NCI-H524 (cell line): Measurements from ENCODE around the gene DHRS13.
A peak's percentile ranks its signal among the peaks of the same experiment; 100 is the strongest.

Experiments used
- DNase-seq, 2 experiments: peaks; one replicate each; lab custom pipeline; 2025; lab: John Stamatoyannopoulos, UW

The DHRS13 gene

GRCh38 chr17:28902819-28903545, at the start of gene DHRS13:
Gene DHRS13 (minus strand): TSS chr17:28903079. CDS start chr17:28902944, 135 bp downstream.
- peak; percentile 98 to 99 for DNase-seq

DNA sequence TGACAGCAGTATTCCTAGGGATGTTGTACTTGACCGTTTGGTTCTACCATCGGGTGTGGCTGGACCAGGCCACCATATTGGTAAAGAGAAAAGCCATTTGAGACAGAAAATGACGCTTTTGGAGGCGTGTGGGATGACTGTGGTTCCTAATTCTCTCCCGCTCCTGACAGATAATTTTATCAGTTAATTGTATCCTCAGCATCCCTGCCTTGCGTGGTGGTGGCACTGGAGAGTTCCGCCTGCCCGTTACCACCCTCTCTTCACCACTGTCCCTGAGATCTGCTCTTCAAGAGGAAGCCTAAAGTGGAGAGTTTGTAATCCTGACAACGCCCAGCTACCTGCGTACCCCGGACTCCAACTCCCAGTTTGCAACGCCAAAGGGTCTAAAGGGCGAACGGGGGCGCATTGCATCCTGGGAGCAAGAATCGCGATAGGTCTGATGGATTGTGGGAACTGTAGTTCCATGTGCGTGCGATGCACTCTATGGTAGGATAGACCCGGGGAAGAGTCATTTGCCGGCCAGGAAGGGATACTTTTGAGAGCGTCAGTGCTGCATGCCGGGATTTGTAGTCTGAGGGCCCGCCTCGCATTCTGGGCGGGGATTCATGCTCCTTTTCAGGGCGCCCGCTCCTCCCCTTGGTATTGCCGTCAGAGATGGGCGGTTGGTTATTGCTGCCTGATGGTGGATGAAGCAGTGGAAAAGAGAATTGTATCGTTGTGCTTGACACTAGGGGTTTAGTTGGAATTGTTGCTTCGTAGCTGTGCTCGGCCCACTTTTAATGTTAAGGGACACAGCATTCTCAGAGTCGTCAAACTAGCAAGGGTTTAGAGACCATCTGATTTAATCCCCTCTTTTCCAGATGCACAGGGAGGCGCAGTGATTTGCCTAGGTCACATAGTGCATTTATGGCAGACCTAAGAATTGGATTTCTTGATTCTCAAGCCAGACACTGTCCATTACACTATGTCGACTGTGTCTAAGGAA, 49.4 kb upstream of the DHRS13 start:
- DNase-seq, result peak; percentile 100

DNA sequence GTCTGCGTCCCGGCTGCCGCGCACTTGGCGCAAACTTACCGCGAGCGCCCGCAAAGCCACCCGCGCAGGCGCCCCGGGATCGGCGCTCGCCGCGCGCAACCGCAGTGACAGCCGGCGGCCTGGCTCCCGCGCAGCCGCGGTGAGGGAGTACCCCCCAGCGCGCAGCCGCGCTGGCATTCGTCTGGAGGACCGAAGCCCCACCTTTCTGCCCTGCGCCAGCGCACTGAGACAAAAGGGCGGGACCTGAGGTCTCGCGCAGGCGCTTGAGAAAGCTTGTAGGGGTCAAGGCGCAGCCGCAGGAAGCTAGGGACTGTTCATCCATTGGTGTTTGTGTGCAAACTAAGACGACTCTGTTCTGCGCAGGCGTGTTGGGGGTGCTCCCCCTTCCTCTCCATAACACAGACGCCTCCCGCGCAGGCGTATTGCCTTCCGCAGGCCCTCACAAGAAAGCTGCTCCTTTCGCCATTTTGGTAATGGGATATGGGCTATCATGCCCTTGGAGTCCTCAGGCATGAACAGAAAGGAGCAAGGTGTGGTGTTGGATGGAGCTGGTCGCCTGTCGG, 48.6 kb upstream of the DHRS13 start, which contains the start of gene PHF12:
Gene PHF12, minus strand, starts transcription at position 91 of the 563 bp plus-strand sequence. CDS start 558 bp downstream, outside the sequence.
- peak; percentile 100 for DNase-seq

GRCh38 chr17:28950752-28951427, 48.0 kb upstream of the DHRS13 start:
- peak; percentile 67 to 75 for DNase-seq

- peak; percentile 74 to 81 for DNase-seq
These were observed 47.3 kb upstream of the DHRS13 start for GRCh38 chr17:28950017-28950751.

- peak; percentile 54 to 63 for DNase-seq
These were observed 46.5 kb upstream of the DHRS13 start for GRCh38 chr17:28949185-28950016.

DNA sequence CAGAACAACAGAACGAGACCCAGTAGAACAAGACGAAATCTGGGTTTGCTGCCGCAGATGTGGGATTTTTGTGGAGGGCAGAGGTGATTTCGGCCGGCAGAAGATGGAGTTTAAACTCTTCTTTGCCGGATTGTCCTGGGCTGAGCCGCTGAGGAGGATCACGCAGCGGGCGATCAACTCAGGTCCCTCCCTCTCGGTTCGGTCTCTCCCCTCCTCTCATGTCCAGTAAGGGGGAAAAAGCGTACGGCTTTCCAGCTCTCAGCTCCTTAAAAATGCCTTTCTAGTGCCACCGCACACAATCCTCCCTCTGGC, 46.0 kb upstream of the DHRS13 start:
- no peak for DNase-seq

GRCh38 chr17:28948342-28948741, 45.5 kb upstream of the DHRS13 start:
- no peak for DNase-seq

GRCh38 chr17:28947639-28948038, 44.8 kb upstream of the DHRS13 start:
- no peak for DNase-seq

DNA sequence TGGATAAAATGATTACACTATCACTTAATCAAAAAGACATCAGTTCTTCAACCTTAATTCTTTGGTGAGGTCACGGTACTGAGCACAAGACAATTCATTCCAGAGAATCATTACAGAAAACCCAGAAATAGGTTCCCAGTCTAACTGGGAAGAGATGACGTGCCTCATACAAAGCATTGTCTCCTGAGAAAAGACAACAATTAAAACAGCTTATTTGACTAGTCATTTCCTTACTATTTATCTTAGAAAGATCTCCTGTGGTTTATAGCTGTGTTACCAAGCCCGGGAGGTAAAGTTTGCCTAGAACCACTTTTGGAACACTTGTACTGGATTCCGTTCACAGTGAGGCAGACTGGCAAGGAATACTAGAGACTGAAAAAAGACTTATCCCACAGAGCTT, 43.4 kb upstream of the DHRS13 start:
- no peak for DNase-seq

- no peak for DNase-seq
These were observed 42.2 kb upstream of the DHRS13 start for GRCh38 chr17:28944862-28945741.

- no peak for DNase-seq
These were observed 41.5 kb upstream of the DHRS13 start for GRCh38 chr17:28944343-28944742.

- no peak for DNase-seq
These were observed 40.0 kb upstream of the DHRS13 start for GRCh38 chr17:28942925-28943324.

DNA sequence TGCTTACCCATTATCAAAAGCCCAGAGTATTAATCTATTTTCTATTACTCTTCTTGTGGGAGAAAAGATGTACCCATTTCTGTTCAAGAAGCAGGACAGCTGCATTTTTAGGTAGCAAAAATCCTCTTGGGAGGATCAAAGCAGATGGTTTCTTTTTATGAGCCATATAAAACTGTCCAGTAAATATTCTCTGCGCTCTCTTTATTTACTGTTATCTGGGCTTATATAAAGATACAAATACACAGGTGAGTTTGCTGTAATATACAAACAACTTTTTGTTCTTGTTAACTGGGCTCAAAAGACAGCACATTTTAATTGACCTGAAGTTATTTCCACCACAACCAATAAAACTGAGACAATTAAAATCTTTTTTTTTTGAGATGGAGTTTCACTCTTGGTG, 38.4 kb upstream of the DHRS13 start:
- DNase-seq, result no peak

DNA sequence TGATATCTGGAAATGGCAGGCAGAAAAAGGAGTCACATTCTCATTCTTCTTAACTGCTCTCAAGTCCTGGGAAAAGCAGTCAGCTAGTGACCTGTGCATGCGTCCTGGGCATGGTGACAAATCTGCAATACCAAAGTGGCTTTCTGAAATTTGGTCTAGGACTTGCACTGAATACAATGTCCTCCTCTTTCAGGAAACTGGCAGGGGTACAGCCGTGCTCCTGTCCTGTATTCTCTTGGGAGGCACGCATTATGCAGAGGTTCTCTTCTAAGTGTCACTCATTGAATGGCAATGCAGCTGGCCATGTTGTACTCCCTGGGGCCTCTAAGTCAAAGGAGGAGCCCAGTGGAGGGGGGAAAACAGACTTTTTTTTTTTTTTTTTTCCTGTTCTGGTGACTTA, 37.8 kb upstream of the DHRS13 start:
- peak in 1 of 2 experiments; percentile 46 for DNase-seq

GRCh38 chr17:28940142-28940541, 37.3 kb upstream of the DHRS13 start:
- DNase-seq, result no peak

- no peak for DNase-seq
These were observed 35.7 kb upstream of the DHRS13 start for GRCh38 chr17:28938552-28938951.

- DNase-seq, result no peak
These were observed 34.3 kb upstream of the DHRS13 start for GRCh38 chr17:28937044-28937729.
